Suprapubic skin (tissue), 4 donors: Measurements from ENCODE around the gene RFX3. TPM values are rescaled to one million over a fixed set of nuclear protein-coding genes. Genes with fewer than 3 reads are reported as not detected.

Experiments used
- DNase-seq, 2 donors: peaks; one replicate each; pipeline ENCODE4 v3.0.0-alpha.2; 2019; ENCODE audit warnings: low spot score in 2 of 2
- H3K27ac ChIP-seq: fragments of 200-600 bp; sonication (generic); one replicate; pipeline ENCODE4 v1.5.1; 2019
- H3K27me3 ChIP-seq: fragments of 200-600 bp; sonication (generic); one replicate; pipeline ENCODE4 v1.5.1; 2019
- H3K36me3 ChIP-seq: fragments of 200-600 bp; sonication (generic); one replicate; pipeline ENCODE4 v1.5.1; 2019
- H3K4me1 ChIP-seq: fragments of 200-600 bp; sonication (generic); one replicate; pipeline ENCODE4 v1.5.1; 2019
- H3K4me3 ChIP-seq: fragments of 200-600 bp; sonication (generic); one replicate; pipeline ENCODE4 v1.5.1; 2019; ENCODE audit warnings: mild to moderate bottlenecking
- H3K9me3 ChIP-seq: fragments of 200-600 bp; sonication (generic); one replicate; pipeline ENCODE4 v1.5.1; 2019
- EP300 ChIP-seq: sonication (generic); formaldehyde crosslinking; IDR thresholded peaks from one replicate; pipeline ENCODE4 v1.6.1; 2017; ENCODE audit warnings: antibody characterized with exemption
- POLR2A ChIP-seq, 2 donors: fragments of 450-650 bp; IDR thresholded peaks; one replicate each; pipeline ENCODE4 v1.6.1; 2017; ENCODE audit warnings: antibody characterized with exemption in 2 of 2, mild to moderate bottlenecking in 2 of 2, moderate library complexity in 2 of 2
- POLR2AphosphoS5 ChIP-seq, 3 donors: sonication (generic); formaldehyde crosslinking; IDR thresholded peaks; one replicate each; pipeline ENCODE4 v1.6.1; 2017; ENCODE audit warnings: antibody characterized with exemption in 3 of 3
- WGBS: methylation state at CpG from one replicate; pipeline ENCODE4 v1.1.5; 2018; 5-methylcytosine and 5-hydroxymethylcytosine counted together
- total RNA-seq, 4 donors: library from RNA; depleted of rRNA; stranded (reverse); fragments of >200 nt; gene quantifications; one replicate each; pipeline ENCODE4 v1.1.0, GENCODE V29; 2016
- TF ChIP-seq, protein P1 (sequence below), 2 donors: fragments of 200-600 bp in 1 of 2; fragments of 450-650 bp in 1 of 2; sonication (generic) in 1 of 2; IDR thresholded peaks; one replicate each; pipeline ENCODE4 v1.5.1; 2016 to 2019; ENCODE audit warnings: antibody characterized with exemption in 2 of 2, mild to moderate bottlenecking in 1 of 2, moderate library complexity in 1 of 2

Gene RFX3
- total RNA-seq, 4 donors from 2014 or later, result 7.7 to 23.5 (median 9.4) TPM

GRCh38 chr9:3431890-3432289 is 93.9 kb downstream of the RFX3 start:
- Histone ChIP-seq H3K9me3 (no peaks in the 10 kb centered on the region), H3K4me3 (no peak overlapping the region), H3K36me3 (no peaks in the 10 kb centered on the region), H3K4me1 (peaks cover 5% of the 10 kb centered on the region), H3K27ac (no peak overlapping the region), H3K27me3 (no peaks in the 10 kb centered on the region)
- no peak for TF ChIP-seq POLR2A (IDR thresholded peaks at IDR 0.05)
- no peak for TF ChIP-seq POLR2AphosphoS5 (IDR thresholded peaks at IDR 0.05)
- TF ChIP-seq, protein P1, sequence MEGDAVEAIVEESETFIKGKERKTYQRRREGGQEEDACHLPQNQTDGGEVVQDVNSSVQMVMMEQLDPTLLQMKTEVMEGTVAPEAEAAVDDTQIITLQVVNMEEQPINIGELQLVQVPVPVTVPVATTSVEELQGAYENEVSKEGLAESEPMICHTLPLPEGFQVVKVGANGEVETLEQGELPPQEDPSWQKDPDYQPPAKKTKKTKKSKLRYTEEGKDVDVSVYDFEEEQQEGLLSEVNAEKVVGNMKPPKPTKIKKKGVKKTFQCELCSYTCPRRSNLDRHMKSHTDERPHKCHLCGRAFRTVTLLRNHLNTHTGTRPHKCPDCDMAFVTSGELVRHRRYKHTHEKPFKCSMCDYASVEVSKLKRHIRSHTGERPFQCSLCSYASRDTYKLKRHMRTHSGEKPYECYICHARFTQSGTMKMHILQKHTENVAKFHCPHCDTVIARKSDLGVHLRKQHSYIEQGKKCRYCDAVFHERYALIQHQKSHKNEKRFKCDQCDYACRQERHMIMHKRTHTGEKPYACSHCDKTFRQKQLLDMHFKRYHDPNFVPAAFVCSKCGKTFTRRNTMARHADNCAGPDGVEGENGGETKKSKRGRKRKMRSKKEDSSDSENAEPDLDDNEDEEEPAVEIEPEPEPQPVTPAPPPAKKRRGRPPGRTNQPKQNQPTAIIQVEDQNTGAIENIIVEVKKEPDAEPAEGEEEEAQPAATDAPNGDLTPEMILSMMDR (IDR thresholded peaks at IDR 0.05), result no peak
- TF ChIP-seq EP300, result no peak
- WGBS, result 77% methylated on average over 3 of the region's 3 CpGs
- DNase-seq, result no peak

DNA sequence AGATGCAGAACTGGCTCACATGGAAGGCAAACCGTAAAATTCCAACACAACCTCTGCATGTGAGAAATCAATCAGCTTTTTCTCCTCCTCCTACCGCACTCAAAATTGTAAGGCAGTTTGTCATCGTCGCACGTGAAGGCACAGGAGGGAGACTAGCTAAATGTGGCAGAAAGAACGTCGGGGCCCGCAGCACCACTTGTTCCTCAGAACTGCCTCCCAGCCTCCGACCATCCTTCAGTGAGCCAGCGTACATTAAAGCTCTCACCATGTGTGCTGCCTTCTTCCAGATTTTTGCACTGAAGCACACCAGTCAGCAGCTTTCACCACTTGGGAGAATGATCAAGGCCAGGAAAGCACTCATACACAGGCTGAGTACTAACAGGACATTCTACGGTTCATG is 105.9 kb downstream of the RFX3 start:
- H3K36me3 ChIP-seq, result no peaks in the 10 kb centered on the region
- H3K27ac ChIP-seq, result no peak overlapping the region
- H3K9me3 ChIP-seq, result no peaks in the 10 kb centered on the region
- no peak overlapping the region for H3K4me3 ChIP-seq
- no peaks in the 10 kb centered on the region for H3K27me3 ChIP-seq
- no peak for TF ChIP-seq POLR2AphosphoS5 (IDR thresholded peaks at IDR 0.05)
- TF ChIP-seq, protein P1 (IDR thresholded peaks at IDR 0.05), result no peak
- TF ChIP-seq POLR2A (IDR thresholded peaks at IDR 0.05), result no peak
- no peak for TF ChIP-seq EP300
- DNase-seq, result no peak
- H3K4me1 ChIP-seq, result no peaks in the 10 kb centered on the region
- 77% methylated on average over 11 of the region's 11 CpGs for WGBS

GRCh38 chr9:3415906-3416305 is 109.9 kb downstream of the RFX3 start:
- no peak for DNase-seq
- no peaks in the 10 kb centered on the region for H3K4me1 ChIP-seq
- H3K4me3 ChIP-seq, result no peak overlapping the region
- no peak overlapping the region for H3K27ac ChIP-seq
- H3K36me3 ChIP-seq, result no peaks in the 10 kb centered on the region
- no peaks in the 10 kb centered on the region for H3K27me3 ChIP-seq
- no peaks in the 10 kb centered on the region for H3K9me3 ChIP-seq
- TF ChIP-seq EP300, result no peak
- TF ChIP-seq, protein P1 (IDR thresholded peaks at IDR 0.05), result no peak
- no peak for TF ChIP-seq POLR2AphosphoS5 (IDR thresholded peaks at IDR 0.05)
- TF ChIP-seq POLR2A (IDR thresholded peaks at IDR 0.05), result no peak

DNA sequence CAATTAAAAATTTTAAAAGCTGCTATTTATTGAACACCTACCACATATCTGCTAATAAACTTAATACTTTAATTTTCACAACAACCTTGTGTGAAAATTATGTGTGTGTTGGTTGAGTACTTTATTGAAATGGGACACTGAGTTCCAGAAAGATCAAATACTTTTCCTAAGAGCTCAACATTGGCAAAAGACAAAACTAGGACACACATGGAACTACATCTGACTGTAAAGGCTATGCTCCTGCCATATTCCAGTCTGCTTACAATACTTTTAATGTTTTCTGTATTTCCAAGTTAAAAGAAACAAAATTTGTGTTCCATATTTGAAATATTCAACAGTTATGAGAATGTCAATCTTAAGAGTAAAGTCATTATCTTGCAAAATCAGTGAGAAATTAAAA is 111.8 kb downstream of the RFX3 start:
- TF ChIP-seq POLR2A (IDR thresholded peaks at IDR 0.05), result no peak
- TF ChIP-seq, protein P1 (IDR thresholded peaks at IDR 0.05), result no peak
- no peak for TF ChIP-seq EP300
- no peak for TF ChIP-seq POLR2AphosphoS5 (IDR thresholded peaks at IDR 0.05)
- Histone ChIP-seq H3K4me1 (no peaks in the 10 kb centered on the region), H3K27ac (no peak overlapping the region), H3K4me3 (no peak overlapping the region), H3K36me3 (no peaks in the 10 kb centered on the region), H3K27me3 (no peaks in the 10 kb centered on the region), H3K9me3 (no peaks in the 10 kb centered on the region)
- DNase-seq, result no peak

GRCh38 chr9:3410461-3410860 is 115.3 kb downstream of the RFX3 start:
- TF ChIP-seq EP300 (no peak), POLR2A (IDR thresholded peaks at IDR 0.05) (no peak)
- TF ChIP-seq, protein P1 (IDR thresholded peaks at IDR 0.05), result no peak

More at GRCh38 chr9:3410461-3410860, 115.3 kb downstream of the RFX3 start:
- 82% methylated on average over 4 of the region's 4 CpGs for WGBS
- no peak for DNase-seq
- no peak overlapping the region for H3K4me3 ChIP-seq
- no peak overlapping the region for H3K27ac ChIP-seq
- H3K27me3 ChIP-seq, result no peaks in the 10 kb centered on the region
- no peaks in the 10 kb centered on the region for H3K9me3 ChIP-seq
- no peaks in the 10 kb centered on the region for H3K36me3 ChIP-seq
- H3K4me1 ChIP-seq, result no peaks in the 10 kb centered on the region
